Panc1 (cell line): ENCODE data around the gene SUSD6. TPM values are rescaled to one million over a fixed set of nuclear protein-coding genes. Genes with fewer than 3 reads are reported as not detected.
A peak's percentile ranks its signal among the peaks of the same experiment; 100 is the strongest.

Experiments used
- ATAC-seq: fragments of 200-7000 bp; cut with Tn5 transposase; 2 replicates; pipeline ENCODE4 v1.9.1; 2020; ENCODE audit warnings: mild to moderate bottlenecking, moderate library complexity
- BruUV-seq: library from RNA; stranded (reverse); fragments of 400-500 nt; replicated peaks from 2 replicates; lab custom pipeline; 2021; lab: Mats Ljungman, UMichigan
- CTCF ChIA-PET: fragments of 300-600 bp; sonication (Branson Sonifier 250); formaldehyde crosslinking; loops from one replicate; lab custom pipeline; 2022; ENCODE audit warnings: antibody characterized with exemption; lab: Charles Lee
- POLR2A ChIA-PET: fragments of 300-600 bp; sonication (Branson Sonifier 250); formaldehyde crosslinking; loops from one replicate; lab custom pipeline; 2022; ENCODE audit warnings: antibody characterized with exemption; lab: Charles Lee
- DNase-seq: peaks from one replicate; pipeline ENCODE4 v3.0.0-alpha.2; 2010; ENCODE audit warnings: low read depth, low spot score
- H3K27ac ChIP-seq: 2 replicates; pipeline ENCODE4 v1.5.1; 2011; ENCODE audit warnings: mild to moderate bottlenecking, low read length, inconsistent platforms
- H3K27me3 ChIP-seq: fragments of 200-500 bp; sonication (Bioruptor generic); 2 replicates; pipeline ENCODE4 v1.6.0; 2014; ENCODE audit warnings: low read length, inconsistent platforms; ENCODE audit not compliant: control insufficient read depth, insufficient read depth
- H3K36me3 ChIP-seq: fragments of 200-500 bp; sonication (Bioruptor generic); 2 replicates; pipeline ENCODE4 v1.5.1; 2014; ENCODE audit warnings: inconsistent platforms, mild to moderate bottlenecking, low read length, moderate library complexity; ENCODE audit not compliant: control insufficient read depth, insufficient read depth
- H3K4me1 ChIP-seq: 2 replicates; pipeline ENCODE4 v1.5.1; 2011; ENCODE audit warnings: inconsistent platforms, mild to moderate bottlenecking, low read length, moderate library complexity; ENCODE audit not compliant: control insufficient read depth, insufficient read depth
- H3K4me3 ChIP-seq, 2 experiments: 2 replicates each; pipeline ENCODE4 v1.5.1; 2011 to 2012; ENCODE audit warnings: low read depth in 2 of 2, low read length in 2 of 2, mild to moderate bottlenecking in 2 of 2, inconsistent platforms in 1 of 2, moderate library complexity in 1 of 2
- H3K9me3 ChIP-seq: fragments of 200-500 bp; sonication (Bioruptor generic); 2 replicates; pipeline ENCODE4 v1.5.1; 2014; ENCODE audit warnings: low read depth, mild to moderate bottlenecking, inconsistent platforms, low read length, moderate library complexity; ENCODE audit not compliant: control insufficient read depth, insufficient read depth
- POLR2AphosphoS5 ChIP-seq: IDR thresholded peaks from 2 replicates; pipeline ENCODE4 v1.6.1; 2012; ENCODE audit warnings: mild to moderate bottlenecking, low read depth, low read length, moderate library complexity
- SIN3A ChIP-seq: IDR thresholded peaks from 2 replicates; pipeline ENCODE4 v1.6.1; 2012; ENCODE audit warnings: low read depth, mild to moderate bottlenecking, low read length, moderate library complexity, borderline replicate concordance; ENCODE audit not compliant: insufficient read depth
- TCF7L2 ChIP-seq: IDR thresholded peaks from 2 replicates; pipeline ENCODE4 v1.6.1; 2011; ENCODE audit warnings: mild to moderate bottlenecking, low read depth, low read length, inconsistent platforms
- in situ Hi-C: cut with HindIII; loops from 2 replicates; pipeline ENCODE4 v1.10.0; 2016; ENCODE audit warnings: low sequenced_read_pairs, low pct_unique_long_range_greater_than_20kb
- intact Hi-C: fragments of 100-400 bp; cut with micrococcal nuclease; formaldehyde crosslinking; loops from one replicate; pipeline ENCODE4 v1.10.0; 2022; ENCODE audit not compliant: unreplicated experiment
- total RNA-seq: library from RNA; stranded (reverse); gene quantifications from one replicate; pipeline ENCODE4 v1.2.1, GENCODE V29; 2021; ENCODE audit not compliant: unreplicated experiment
- TF ChIP-seq, protein P1 (sequence below), 2 experiments: IDR thresholded peaks; 2 replicates each; pipeline ENCODE4 v1.6.1; 2011 to 2012; ENCODE audit warnings: low read depth in 2 of 2, control low read depth in 1 of 2, low read length in 1 of 2, mild to moderate bottlenecking in 1 of 2, moderate library complexity in 1 of 2; ENCODE audit not compliant: insufficient read depth in 1 of 2
- TF ChIP-seq, protein P2 (sequence below): fragments of 450-650 bp; IDR thresholded peaks from 2 replicates; pipeline ENCODE4 v1.5.1; 2017; ENCODE audit warnings: mild to moderate bottlenecking

SUSD6 gene
- total RNA-seq, 1 experiment from 2014 or later: 10.9 TPM

DNA sequence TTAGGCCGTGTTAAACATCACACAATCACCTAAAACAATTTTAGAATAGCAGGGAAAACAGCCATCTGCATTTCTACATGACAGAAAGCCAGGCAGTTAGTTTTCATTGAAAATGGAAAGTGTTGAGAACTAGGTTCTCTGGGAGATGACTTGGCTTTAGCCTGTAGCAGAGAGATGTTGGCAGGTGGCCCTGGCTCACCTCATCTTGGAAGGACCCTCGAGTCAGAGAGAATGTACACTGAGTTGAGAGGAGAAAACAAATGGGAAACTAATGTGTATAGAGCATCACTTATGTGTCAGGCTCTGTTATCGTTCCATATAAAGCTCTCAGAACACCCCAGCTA, 51.9 kb downstream of the SUSD6 start:
- ChIA-PET CTCF (no interaction called here), POLR2A (no interaction called here)
- intact Hi-C loops: no loop called here
- Histone ChIP-seq H3K27me3 (no peaks in the 10 kb centered on the region), H3K9me3 (no peaks in the 10 kb centered on the region), H3K27ac (peak overlapping the region; percentile 54; the same call in 1 of the 2 replicates), H3K4me1 (peaks cover 18% of the 10 kb centered on the region), H3K4me3 (no peak overlapping the region), H3K36me3 (no peaks in the 10 kb centered on the region)
- ATAC-seq: no peak
- BruUV-seq: no TSS peak
- in situ Hi-C loops: no loop called here
- TF ChIP-seq SIN3A (no peak), TCF7L2 (0 out of 2 replicates have a peak, but pooled peaks have one; percentile 20)
- no peak for DNase-seq

- Histone ChIP-seq H3K27ac (no peak overlapping the region), H3K9me3 (no peaks in the 10 kb centered on the region), H3K4me3 (no peak overlapping the region), H3K36me3 (no peaks in the 10 kb centered on the region), H3K4me1 (peaks cover 18% of the 10 kb centered on the region), H3K27me3 (no peaks in the 10 kb centered on the region)
- no TSS peak for BruUV-seq
- ATAC-seq (no peak), DNase-seq (no peak)
- TF ChIP-seq, protein P1, sequence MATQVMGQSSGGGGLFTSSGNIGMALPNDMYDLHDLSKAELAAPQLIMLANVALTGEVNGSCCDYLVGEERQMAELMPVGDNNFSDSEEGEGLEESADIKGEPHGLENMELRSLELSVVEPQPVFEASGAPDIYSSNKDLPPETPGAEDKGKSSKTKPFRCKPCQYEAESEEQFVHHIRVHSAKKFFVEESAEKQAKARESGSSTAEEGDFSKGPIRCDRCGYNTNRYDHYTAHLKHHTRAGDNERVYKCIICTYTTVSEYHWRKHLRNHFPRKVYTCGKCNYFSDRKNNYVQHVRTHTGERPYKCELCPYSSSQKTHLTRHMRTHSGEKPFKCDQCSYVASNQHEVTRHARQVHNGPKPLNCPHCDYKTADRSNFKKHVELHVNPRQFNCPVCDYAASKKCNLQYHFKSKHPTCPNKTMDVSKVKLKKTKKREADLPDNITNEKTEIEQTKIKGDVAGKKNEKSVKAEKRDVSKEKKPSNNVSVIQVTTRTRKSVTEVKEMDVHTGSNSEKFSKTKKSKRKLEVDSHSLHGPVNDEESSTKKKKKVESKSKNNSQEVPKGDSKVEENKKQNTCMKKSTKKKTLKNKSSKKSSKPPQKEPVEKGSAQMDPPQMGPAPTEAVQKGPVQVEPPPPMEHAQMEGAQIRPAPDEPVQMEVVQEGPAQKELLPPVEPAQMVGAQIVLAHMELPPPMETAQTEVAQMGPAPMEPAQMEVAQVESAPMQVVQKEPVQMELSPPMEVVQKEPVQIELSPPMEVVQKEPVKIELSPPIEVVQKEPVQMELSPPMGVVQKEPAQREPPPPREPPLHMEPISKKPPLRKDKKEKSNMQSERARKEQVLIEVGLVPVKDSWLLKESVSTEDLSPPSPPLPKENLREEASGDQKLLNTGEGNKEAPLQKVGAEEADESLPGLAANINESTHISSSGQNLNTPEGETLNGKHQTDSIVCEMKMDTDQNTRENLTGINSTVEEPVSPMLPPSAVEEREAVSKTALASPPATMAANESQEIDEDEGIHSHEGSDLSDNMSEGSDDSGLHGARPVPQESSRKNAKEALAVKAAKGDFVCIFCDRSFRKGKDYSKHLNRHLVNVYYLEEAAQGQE (IDR thresholded peaks at IDR 0.05; ENCODE audit: insufficient read depth in 1 of 2, low read depth in 2 of 2, low read length in 1 of 2): no peak
- TF ChIP-seq SIN3A (no peak), POLR2AphosphoS5 (no peak), TCF7L2 (no peak)
- TF ChIP-seq, protein P2, sequence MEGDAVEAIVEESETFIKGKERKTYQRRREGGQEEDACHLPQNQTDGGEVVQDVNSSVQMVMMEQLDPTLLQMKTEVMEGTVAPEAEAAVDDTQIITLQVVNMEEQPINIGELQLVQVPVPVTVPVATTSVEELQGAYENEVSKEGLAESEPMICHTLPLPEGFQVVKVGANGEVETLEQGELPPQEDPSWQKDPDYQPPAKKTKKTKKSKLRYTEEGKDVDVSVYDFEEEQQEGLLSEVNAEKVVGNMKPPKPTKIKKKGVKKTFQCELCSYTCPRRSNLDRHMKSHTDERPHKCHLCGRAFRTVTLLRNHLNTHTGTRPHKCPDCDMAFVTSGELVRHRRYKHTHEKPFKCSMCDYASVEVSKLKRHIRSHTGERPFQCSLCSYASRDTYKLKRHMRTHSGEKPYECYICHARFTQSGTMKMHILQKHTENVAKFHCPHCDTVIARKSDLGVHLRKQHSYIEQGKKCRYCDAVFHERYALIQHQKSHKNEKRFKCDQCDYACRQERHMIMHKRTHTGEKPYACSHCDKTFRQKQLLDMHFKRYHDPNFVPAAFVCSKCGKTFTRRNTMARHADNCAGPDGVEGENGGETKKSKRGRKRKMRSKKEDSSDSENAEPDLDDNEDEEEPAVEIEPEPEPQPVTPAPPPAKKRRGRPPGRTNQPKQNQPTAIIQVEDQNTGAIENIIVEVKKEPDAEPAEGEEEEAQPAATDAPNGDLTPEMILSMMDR: no peak
- in situ Hi-C loops (no loop called here), intact Hi-C loops (no loop called here)
- ChIA-PET POLR2A (no interaction called here), CTCF (no interaction called here)
Observed at GRCh38 chr14:69664265-69664664, 52.9 kb downstream of the SUSD6 start.

DNA sequence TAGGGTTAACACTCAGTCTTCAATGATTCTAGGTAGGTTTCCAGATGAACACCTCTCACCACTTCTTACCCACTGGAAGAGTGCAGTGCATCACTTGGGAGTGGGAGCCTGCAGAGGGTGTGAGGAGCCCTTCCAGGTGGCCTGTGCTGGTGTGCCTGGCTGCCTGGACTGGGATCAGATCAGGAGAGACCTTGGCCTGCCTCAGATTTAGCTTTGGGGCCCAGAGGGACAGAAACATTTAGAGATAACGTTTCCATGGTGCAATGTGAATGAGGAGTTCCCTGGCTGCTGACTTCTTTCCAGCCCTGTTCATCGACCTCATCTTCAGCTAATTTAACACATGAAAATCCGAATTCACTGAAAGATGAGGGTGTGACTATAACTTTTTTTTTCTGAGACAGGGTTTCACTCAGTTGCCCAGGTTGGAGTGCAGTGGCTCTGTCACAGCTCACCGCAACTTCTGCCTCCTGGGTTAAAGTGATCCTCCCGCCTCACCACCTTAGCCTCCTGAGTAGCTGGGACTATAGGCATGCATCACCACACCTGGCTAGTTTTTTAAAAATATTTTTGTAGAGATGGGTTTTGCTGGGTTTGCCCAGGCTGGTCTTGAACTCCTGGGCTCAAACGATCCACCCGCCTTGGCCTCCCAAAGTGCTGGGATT, 53.6 kb downstream of the SUSD6 start:
- BruUV-seq: no TSS peak
- CTCF ChIA-PET: no interaction called here
- DNase-seq (no peak), ATAC-seq (no peak)
- H3K27me3 ChIP-seq: no peaks in the 10 kb centered on the region
- H3K4me3 ChIP-seq: no peak overlapping the region
- TF ChIP-seq SIN3A (no peak), TCF7L2 (no peak), POLR2AphosphoS5 (no peak)
- TF ChIP-seq, protein P1 (IDR thresholded peaks at IDR 0.05; ENCODE audit: insufficient read depth in 1 of 2, low read depth in 2 of 2, low read length in 1 of 2): no peak
- TF ChIP-seq, protein P2: no peak
- intact Hi-C loops (no loop called here), in situ Hi-C loops (no loop called here)
- POLR2A ChIA-PET: no interaction called here
- H3K4me1 ChIP-seq: peaks cover 18% of the 10 kb centered on the region
- H3K9me3 ChIP-seq: no peaks in the 10 kb centered on the region
- no peaks in the 10 kb centered on the region for H3K36me3 ChIP-seq
- H3K27ac ChIP-seq: no peak overlapping the region
